ENCODE data around the gene CLPSL2.

DNA sequence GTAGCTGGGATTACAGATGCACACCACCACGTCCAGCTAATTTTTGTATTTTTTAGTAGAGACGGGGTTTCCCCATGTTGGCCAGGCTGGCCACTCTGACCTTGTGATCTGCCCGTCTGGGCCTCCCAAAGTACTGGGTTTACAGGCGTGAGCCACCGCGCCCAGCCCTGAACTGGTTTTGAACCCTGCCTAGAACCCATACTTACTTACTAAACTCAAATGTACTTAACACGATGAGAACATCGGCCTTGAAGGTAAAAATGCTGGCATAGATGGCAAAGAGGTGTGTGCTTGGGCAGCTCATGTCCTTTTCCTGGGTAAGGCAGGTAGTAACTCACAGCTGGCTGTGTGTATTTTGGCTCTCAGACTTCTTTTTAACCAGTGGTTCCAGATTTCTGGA is 42.8 kb upstream of the CLPSL2 start:
- TF ChIP-seq CTCF (IDR thresholded peaks at IDR 0.05) (no peak), EP300 (IDR thresholded peaks at IDR 0.05) (no peak), POLR2A (IDR thresholded peaks at IDR 0.05) (no peak), POLR2AphosphoS5 (IDR thresholded peaks at IDR 0.05) (no peak)
